GM19023 (cell line): ENCODE measurements around the gene PLA2G5.

ENCODE experiments used
- ATAC-seq: cut with Tn5 transposase; IDR thresholded peaks from one replicate; pipeline ENCODE4 v1.9.1; 2021; ENCODE audit warnings: mild to moderate bottlenecking, moderate library complexity; ENCODE audit not compliant: unreplicated experiment

PLA2G5 gene

DNA sequence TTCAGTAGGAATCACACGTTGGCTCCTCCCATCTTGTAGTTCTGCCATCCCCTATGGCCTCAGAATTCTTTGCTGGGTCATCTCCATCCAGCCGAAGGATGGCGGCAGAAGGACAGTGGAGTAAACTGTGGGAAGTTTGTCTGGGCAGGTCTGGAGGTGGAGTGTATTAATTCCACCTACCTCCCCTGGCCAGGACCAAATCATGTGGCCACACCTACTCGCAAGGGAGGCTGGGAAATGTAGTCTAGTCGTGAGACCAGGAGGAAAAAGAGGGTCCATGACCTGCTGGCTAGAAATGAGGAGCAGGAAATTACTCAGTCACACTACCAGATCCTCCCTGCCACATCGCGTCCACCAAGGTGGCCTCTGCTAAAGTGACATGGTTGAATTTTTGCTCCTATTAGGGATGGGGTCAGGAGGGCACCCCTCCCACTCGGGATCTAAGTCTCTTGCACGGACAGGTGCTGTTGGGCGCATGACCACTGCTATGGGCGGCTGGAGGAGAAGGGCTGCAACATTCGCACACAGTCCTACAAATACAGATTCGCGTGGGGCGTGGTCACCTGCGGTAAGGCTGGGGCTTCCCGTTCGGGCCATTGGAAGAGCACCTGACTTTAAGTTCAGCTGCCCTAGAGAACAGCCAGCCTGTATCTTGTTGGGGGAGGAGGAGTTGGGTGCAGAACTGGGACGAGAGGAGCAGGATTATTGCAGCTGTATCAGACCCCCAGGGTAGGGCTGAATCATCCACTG is 19.5 kb downstream of the PLA2G5 start:
- no peak for ATAC-seq

DNA sequence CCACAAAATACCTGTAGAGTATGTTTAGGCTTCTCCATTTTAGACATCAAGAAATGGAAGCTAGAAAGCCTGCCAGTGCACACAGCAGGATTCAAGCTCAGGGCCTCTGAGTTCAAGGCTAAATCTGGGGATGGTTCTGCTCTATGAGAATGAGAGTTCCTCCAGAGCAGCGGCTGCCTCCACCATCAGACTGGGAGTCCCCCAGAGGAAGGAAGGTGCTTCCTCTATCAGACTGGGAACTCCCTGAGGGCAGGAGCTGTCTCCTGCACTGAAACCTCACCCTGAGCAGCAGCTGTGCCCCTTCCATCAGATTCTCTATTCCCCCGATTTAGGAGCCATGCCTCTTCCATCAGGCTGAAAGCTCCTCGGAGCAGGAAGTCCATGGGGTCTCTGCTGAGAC is 20.1 kb downstream of the PLA2G5 start:
- ATAC-seq: no peak

DNA sequence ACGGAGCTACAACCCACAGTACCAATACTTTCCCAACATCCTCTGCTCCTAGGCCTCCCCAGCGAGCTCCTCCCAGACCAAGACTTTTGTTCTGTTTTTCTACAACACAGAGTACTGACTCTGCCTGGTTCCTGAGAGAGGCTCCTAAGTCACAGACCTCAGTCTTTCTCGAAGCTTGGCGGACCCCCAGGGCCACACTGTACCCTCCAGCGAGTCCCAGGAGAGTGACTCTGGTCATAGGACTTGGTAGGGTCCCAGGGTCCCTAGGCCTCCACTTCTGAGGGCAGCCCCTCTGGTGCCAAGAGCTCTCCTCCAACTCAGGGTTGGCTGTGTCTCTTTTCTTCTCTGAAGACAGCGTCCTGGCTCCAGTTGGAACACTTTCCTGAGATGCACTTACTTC is 20.6 kb downstream of the PLA2G5 start:
- no peak for ATAC-seq

DNA sequence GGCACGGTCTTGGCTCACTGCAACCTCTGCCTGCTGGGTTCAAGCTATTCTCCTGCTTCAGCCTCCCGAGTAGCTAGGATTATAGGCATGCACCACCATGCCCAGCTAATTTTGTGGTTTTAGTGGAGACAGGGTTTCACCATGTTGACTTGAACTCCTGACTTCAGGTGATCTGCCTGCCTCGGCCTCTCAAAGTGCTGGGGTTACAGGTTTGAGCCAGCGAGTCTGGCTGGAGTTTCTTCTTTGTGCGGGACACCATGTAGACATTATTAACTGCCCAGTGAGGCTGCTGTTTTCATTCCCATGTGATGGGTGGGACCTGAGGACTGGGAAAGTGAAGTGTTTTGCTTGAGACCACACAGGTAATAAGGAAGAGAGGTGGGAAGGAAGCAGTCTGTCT is 23.3 kb downstream of the PLA2G5 start:
- no peak for ATAC-seq

DNA sequence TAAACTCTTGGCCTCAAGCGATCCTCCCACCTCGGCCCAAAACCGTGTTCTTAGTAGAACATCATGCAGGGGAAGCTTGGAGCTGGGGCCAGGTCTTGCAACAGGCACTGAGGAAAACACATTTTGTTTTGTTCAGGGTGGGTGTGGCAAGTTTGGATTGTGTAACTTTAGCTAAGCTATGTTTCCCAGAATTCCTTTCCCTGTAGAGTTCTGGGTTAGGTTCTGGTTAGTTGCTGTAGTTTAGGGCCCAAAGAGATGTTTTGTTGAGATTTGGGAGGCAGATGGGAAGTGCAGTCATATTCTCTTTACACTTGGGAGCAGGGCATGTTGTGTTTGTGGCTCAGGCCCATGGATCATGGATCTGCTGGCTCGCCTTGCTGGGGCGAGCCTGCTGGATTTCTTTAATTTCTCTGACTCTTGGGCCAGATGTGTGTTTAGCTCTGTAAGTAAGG is 24.0 kb downstream of the PLA2G5 start:
- ATAC-seq: no peak

DNA sequence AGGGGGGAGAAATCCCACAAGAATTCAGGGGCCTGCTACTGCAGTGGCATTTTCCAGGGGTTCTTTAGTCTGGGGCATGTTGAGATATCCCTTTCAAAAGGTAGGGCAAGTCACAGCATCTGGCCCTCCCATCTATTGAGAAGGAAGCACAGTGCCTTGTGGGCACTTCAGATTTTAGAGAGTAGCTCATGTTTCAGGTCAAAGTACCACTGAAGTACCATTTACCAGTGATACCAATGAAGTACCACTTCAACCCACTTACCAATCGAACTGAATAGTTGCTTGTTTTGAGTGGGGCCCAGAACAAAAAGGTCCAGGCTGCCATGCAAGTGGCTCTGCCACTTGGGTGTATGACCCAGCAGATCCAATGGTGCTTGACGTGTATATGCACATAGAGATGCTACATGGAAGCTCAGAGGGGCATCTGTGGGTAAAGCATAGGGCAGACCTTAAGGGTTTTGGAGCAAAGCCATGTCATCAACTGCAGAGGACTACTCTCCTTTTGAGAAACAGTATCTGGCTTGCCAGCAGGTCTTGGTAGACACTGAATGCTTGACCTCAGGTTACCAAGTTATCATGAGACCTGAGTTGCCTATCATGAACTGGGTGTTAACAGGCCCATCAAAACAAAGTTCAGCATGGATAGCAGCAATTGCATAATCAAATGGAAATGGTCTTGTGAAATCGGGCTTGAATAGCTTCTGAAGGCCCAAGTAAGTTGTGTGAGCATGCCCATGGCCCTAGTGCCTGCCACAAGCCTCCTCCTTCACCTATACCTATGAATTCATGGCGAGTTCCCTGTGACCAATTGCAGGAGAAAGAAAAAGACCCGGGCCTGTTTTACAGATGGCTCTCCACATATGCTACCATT is 25.8 kb downstream of the PLA2G5 start:
- no peak for ATAC-seq

DNA sequence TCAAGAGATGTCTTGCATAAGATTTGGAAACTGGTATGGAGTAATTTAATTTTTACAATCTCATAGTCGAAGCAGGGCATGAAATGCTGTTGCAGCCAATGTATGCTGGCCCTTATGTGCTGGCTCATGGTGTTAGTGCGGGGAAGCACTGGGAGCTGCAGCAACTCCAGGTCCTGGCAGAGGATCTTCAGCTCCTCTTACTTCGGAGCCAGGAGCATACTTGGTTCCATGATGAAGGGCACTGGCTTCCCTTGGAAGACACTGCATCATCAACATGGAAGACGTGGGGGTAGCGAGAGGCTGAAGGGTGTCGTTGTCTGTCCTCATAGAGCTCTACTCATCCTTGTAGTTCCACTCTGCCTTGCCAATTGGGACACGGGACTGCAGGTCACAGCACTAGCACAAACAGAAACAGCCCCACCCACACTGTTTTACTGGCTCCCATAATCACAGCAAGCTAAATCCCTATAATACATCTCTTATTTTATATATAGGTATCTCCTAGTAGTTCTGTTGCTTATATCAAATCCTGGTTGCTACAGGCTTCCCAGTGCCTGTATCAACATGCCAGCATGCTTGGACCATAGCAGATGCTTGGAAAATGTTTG is 26.9 kb downstream of the PLA2G5 start:
- no peak for ATAC-seq

DNA sequence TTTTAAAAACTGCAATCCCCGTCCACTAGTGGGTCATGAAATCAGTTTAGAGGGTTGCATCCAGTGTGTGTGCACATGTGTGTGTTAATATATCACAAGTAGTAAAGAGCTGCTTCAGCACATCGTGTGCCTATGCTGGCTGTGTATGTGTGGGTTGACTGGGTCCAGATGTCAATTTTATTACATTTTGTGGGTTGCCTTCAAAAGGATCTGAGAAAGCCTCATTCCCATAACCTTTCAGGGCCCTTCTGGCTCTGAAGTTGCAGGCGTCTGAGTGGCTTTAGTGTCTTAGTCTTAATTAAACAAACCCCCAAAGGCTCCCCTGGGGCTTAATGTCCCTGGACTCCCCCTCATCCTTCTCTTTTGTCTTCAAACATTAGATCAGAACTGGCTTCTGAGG is 29.5 kb downstream of the PLA2G5 start:
- no peak for ATAC-seq

DNA sequence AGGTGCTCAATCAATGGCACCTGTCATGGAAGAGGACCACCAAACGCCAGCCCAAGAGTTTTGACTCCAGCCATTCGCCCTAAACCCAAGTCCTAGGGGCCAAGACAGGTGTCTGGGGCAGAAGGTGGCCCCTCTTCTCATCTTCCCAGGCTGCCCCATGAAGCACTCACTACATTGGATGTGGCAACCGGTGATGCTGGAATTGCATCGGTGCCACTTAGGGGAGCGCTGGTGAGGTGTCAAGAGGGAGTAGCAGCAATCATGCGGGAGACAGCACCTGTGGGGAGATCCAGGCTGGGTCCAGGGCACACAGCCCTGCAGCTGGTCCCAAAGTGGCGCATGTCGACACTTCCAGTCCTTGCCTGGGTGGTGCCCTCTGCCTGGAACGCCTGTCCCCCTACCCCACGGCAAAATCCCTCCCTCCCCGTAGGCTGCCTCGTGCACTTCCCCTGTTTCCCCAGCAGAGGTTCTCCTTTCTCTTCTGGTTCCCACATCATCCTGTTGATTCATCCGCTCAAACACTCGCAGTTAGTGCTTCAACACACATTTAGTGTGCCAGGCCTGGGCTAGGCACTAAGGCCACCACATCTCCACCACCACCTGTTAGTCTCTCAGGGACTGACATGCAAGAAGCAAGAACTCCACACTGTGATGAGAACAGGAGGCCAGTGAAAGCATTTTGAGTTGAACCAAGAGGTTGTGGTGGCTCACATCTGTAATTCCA is 30.8 kb downstream of the PLA2G5 start:
- no peak for ATAC-seq

DNA sequence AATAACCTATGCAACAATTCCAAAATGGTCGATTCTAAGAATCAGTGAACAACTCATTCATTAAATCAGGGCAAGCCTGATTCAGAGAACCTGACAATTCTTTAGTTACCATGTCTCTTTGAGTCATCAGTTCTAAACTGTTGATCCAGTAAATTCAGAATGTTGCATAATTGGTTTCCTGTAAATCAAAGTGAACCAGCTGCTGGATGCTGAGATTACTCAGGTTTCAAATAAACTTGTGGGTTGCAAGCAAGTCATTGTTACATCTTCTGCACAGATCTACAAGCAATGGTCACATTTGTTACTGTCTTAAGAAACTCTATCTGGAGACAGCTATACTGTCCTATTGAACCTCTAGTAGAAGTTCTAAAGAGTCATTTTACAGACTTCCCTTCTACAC is 32.9 kb downstream of the PLA2G5 start:
- no peak for ATAC-seq

DNA sequence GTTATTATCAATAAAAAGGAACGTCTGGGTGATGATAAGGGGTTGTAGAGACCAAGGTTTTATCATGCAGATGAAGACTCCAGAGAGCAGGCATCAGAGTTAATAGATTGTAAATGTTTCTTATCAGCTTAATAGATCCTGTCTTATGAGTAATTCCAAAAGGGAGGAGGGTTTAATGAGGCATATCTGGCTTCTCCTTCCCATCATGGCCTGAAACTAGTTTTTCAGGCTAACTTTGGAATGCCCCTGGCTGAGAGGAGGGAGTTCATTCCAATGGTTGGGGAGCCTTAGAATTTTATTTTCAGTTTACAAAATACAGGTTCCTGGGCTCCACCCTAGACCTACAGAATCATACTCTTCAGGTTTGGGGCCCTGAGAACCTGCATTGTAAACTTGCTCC is 35.9 kb downstream of the PLA2G5 start:
- no peak for ATAC-seq

DNA sequence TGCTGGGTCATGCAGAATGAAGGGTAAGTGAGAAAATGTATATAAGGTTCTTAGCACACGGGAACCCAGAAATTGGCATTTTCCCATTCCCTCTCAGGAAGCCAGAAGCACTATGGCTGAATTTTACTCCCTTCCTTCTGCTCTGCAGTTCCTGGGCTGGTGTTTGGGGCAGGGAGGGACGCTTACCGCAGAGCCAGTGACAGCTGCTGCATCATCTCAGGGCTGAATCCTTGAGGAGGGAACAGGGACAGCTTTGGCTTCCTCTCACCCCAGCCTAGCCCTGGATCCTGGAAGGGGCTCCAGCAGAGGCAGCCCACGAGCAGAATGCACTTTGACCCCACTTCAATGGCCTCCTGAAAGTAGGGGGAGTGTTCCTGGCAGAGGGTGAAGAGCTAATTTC is 37.4 kb downstream of the PLA2G5 start:
- no peak for ATAC-seq

DNA sequence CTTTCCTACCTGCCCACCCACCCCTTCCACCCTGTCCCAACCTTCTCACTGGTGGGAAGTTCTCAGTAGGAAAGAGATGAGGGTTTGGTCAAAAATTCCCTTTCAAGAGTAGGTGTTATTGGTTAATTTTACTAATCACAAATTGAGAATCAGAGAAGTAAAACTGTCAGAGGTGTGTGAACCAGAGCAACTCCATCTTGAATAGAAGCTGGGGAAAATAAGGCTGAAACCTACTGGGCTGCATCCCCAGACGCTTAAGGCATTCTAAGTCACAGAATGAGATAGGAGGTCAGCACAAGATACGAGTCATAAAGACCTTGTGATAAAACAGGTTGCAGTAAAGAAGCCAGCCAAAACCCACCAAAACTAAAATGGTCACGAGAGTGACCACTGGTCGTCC is 37.8 kb downstream of the PLA2G5 start:
- no peak for ATAC-seq

DNA sequence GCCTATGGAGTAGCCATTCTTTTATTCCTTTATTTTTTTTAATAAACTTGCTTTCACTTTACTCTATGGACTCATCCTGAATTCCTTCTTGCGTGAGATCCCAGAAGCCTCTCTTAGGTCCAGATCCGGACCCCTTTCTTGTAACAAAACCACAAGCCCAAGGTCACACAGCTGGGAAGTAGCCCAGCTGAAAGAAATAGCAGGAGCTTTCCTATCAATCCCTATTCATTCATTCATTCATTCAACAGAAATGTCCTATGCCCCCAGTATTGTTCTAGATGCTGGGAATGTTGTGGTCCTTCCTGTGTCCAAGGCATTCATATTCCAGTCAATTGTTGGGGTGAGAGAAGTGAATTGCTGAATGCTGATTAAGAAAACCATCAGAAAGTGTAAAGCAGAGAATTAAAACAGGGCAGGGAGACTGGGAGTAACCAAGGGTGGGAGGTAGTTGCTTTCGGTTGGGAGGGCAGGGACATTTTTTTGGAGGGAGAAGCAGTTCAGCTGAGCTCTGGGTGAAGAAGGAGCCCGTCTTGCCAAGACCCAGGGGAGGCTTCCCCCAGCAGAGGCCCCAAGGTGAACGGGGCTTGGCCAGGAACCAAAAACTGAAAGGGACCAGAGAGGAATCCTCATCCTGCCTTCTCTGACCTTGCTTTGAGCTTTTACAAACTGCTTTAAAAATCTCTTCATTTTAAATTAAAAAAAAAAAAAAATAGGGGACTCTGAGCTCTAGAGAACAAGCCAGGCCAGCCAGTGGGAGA is 38.6 kb downstream of the PLA2G5 start:
- no peak for ATAC-seq

DNA sequence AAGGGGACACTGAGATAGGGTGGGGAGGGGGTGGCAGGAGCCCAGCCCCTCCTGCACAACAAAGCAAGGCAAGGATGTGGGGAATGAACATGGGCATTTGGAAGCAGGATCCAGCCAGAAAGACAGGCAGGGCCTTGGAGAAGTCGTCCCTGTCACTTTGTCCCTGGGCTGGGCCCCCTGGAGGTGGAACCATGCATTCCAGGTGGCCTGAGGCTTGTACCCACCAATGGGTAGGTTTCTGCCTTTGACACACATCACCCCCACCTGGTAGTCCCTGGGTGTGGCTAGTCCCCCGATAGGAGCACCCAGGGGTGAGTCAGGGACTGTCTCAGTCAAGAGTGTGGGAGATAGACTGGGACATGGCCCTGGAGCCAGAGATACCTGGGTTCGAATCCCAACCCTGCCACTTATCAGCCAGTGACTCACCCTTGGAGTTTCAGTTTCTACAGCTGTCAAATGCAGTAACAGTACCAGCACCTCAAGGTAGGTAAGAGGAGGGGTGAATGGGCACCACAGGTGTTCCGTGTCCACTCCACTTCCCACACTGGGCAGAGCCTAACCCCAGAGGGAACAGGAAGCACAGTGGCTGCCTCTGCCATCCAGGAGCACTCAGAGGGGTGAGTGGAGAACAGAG is 39.3 kb downstream of the PLA2G5 start:
- ATAC-seq: no peak

DNA sequence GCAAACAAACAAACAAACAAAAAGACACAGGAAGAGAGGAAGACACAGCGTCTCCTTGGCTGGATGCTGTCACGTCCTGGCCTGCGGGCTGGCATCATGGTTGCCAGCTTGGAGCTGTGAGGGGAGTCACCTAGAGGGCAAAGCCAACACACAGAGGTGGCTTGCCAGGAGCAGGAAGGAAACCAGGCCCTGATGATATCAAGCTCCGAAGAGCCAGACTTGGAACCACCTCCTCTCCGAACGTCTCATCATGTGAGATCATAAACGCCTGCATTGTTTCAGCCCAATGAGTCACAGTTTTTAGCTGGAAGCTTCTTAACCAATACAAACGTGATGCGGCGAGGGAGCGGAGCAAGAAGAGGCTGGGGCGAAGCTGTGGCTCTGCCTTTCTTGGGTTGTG is 40.7 kb downstream of the PLA2G5 start:
- no peak for ATAC-seq

DNA sequence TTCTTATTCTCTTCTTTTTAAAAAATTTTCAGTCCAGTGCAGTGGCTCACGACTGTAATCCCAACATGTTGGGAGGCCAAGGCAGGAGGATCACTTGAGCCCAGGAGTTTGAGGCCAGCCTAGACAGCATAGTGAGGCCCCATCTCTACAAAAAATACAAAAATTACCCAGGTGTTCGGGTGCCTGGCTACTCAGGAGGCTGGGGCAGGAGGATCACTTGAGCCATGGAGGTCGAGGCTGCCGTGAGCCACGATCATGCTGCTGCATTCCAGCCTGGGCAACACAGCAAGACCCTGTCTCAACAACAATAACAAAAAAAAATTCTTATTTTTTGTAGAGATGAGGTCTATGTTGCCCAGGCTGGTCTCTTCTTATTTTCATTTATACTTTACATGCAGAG is 41.5 kb downstream of the PLA2G5 start:
- no peak for ATAC-seq

DNA sequence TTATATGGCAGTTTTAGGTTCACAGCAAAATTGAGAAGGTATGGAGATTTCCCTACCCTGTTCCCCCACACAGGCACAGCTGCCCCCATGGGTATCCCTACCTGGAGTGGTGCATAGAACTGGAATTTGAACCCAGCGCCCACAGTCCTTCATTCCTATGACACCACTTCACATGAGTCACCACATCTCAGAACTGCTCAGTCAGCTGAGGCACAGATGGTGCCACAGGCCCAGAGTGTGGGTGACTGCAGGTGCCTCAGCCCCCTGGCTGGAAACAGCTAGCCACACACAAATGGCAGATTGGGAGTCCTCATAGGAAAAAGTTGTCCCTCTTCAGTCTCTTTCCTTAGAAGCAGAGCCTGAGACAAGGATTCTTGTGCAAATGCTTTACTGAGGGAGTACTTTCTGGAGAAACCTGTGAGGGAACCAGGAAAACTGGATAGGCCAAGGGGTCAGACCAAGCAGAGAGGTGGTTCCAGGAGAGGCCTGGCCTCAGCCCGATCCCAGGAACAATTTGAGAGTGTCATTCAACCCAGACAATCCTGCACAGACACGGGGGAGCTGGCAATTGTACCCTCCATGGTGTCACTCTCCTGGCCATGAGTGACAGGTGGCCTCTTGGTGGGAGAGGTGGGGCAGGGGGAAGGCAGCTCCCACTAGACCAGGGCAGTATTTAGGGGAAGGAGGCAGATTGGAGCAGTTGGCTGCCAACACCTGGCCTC is 42.4 kb downstream of the PLA2G5 start:
- ATAC-seq: no peak

DNA sequence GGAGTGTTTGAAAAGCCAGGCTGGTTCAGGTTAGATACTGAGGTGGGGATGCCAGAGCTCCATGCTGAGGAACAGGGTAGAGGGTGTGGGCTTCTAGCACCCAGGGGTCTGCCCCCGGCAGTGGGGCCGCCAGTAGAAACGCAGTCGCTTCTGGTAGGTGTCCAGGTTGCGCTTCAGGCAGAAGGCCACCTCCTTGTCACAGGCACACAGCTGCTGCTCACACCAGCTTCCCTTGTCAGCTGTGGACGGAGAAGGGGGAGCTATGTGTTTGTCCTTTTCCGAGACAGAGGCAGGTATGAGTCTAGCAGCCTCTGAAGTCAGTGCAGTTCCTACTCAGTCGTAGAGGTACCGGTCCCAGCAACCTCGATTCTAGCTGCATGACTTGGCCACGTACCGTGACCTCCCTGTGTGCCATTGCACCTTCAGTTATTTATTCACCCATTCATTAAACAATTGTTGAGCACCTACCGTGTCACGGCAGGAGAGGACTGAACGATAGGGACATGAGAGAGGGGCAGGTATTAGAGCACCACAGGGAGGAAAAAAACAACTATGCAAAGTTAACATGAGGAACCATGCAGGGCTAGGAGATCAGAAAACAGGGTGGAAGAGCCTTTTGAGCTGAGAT is 44.1 kb downstream of the PLA2G5 start:
- ATAC-seq: no peak
